ENCODE measurements around the gene ATOSB.

Gene ATOSB

DNA sequence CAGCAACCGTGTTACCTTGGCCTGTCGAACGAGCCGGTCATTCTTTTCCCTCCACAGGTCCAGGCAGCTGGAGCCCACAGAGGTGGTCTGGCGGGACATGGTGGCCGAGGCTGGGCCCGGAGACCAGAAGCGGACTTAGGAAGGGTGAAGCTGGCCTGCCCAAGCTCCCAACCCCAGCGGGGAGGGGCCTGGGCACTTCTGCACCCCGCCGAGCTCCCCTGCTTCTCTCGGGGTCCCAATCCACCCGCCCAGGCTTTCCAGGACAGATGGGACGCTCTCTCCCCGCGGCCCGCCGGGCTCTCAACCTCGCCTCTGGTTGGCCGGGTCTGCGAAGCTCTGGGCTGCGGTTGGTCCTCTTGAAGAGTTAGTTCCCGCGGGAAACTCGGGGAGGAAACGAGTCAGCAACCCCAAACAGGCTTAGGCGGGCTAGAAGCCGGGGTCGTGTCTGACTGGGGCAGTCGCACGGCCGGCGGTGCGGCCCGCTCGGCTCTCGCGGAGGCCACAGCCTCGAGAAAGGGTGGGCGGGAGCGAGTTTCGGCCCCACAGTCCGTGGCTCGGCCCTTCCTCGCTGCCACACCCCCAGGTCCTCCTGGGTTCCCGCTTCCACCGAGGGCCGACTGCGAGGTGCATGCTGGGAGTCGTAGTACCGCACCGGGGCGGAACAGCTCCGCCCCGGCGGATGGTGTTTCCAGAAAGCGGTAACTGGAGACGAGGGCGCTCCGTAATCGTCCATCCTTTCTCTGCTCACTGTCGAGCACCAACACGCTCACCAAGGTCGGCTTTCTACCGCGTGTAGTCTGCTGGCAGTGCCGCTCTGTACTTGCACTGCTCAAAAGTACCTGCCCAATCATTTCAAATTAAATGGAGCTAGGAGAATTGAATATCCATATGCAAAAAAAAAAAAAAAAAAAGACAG is 36.0 kb downstream of the ATOSB start, which contains the start of gene FANCG:
Gene FANCG, minus strand, starts transcription at position 517 of the 916 bp plus-strand sequence. Its CDS starts 418 bp downstream, at position 99.
- peak; percentile 85 for DNase-seq
- Mint-ChIP-seq H3K27ac (peak within 1 kb of the TSS; percentile 92), H3K36me3 (ENCODE audit: low read depth) (peaks cover 21% of the 10 kb centered on the region), H3K27me3 (no peaks in the 10 kb centered on the region), H3K4me1 (peaks cover 27% of the 10 kb centered on the region), H3K4me3 (peak within 1 kb of the TSS; percentile 83), H3K9me3 (no peaks in the 10 kb centered on the region)
- peak; percentile 92 for ATAC-seq

DNA sequence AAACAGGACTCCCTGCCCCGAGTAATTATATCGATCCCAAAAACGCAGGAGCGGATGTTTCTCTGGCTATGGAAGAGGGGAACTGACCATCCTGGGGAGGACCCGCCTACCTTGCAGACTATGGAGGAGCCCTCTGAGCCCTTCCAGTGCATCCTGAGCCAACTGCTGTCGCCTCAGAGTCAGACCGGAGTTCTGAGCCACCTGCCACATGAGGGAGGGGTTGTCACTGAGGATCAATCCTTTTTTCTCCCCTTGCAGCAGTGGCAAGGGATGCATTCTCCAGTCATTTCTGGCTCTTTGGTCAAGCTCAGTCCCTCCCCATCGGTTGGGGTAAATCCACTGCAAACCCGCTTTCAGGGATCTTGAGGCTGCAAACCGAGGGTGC is 36.6 kb downstream of the ATOSB start:
- no peak for DNase-seq
- H3K4me3 Mint-ChIP-seq, result peak overlapping the region; percentile 83
- ATAC-seq, result no peak
- no peaks in the 10 kb centered on the region for H3K9me3 Mint-ChIP-seq
- peaks cover 26% of the 10 kb centered on the region for H3K36me3 Mint-ChIP-seq (ENCODE audit: low read depth)
- H3K4me1 Mint-ChIP-seq, result peaks cover 27% of the 10 kb centered on the region
- H3K27me3 Mint-ChIP-seq, result no peaks in the 10 kb centered on the region
- peak overlapping the region; percentile 92 for H3K27ac Mint-ChIP-seq

DNA sequence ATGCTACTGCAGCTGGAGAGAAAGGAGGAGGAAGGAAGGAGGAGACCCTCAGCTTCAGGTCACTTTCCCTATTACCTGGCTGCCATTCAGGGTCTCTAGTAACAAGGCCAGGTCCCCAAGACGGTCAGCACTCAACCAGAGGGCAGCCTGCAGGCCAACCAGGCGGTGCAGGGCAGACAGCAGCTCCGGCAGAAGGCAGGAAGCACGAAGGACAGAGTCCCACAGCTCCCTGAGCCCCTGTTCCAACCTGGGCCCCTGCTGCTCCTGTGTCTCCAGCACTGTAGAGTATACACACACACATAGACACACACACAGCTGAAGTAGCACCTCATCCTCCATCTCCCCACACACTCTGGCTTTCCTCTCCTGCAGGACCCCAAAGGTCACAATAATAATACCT is 37.6 kb downstream of the ATOSB start:
- Mint-ChIP-seq H3K27ac (peak overlapping the region; percentile 92), H3K9me3 (no peaks in the 10 kb centered on the region), H3K27me3 (no peaks in the 10 kb centered on the region), H3K4me1 (peaks cover 33% of the 10 kb centered on the region), H3K4me3 (peak overlapping the region; percentile 83), H3K36me3 (ENCODE audit: low read depth) (peaks cover 32% of the 10 kb centered on the region)
- DNase-seq, result no peak
- no peak for ATAC-seq

DNA sequence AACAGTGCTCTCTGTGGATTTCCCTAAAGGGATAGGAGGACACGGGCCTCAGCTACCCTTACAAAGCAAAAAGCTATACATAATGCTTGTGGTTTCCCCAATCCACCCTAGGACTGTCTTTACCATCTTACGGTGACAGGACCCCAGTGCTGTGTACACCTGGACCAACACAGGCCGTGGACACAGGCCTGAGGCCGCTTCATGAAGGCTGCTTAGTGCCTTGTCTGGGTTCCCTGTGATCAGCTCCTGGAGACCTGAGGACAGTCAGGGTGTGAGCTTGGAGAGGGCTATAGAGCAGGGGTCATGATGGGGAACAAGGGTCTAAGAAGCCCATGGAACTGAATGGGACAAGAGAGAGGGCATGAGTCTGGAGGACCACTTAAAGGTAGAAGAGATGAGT is 38.8 kb downstream of the ATOSB start:
- ATAC-seq (no peak), DNase-seq (no peak)
- H3K4me1 Mint-ChIP-seq, result peaks cover 41% of the 10 kb centered on the region
- H3K36me3 Mint-ChIP-seq (ENCODE audit: low read depth), result peaks cover 36% of the 10 kb centered on the region
- H3K9me3 Mint-ChIP-seq, result no peaks in the 10 kb centered on the region
- no peak overlapping the region for H3K27ac Mint-ChIP-seq
- no peak overlapping the region for H3K4me3 Mint-ChIP-seq
- peaks cover 2% of the 10 kb centered on the region for H3K27me3 Mint-ChIP-seq

DNA sequence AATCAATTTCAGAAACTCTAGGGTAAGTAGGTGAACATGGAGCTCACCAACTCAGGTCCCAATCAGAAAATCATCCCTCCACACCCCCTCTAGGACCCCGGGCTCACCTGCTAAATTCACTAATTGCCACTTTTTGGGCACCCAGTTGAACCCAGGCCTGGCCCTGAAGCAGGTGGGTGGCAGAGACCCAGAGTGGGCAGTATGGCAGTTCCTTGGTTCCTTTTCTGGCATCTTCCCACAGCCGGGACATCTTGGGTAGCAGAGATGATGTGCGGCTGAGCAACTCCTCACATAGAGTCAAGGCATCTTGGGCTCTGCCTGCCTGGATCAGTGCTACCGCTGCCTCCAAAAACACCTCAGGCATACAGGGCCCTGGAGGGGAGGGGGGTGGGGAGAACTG is 40.3 kb downstream of the ATOSB start:
- Mint-ChIP-seq H3K27me3 (peaks cover 2% of the 10 kb centered on the region), H3K27ac (no peak overlapping the region), H3K9me3 (no peaks in the 10 kb centered on the region), H3K4me3 (no peak overlapping the region), H3K4me1 (peaks cover 48% of the 10 kb centered on the region), H3K36me3 (ENCODE audit: low read depth) (peaks cover 49% of the 10 kb centered on the region)
- no peak for DNase-seq
- no peak for ATAC-seq

DNA sequence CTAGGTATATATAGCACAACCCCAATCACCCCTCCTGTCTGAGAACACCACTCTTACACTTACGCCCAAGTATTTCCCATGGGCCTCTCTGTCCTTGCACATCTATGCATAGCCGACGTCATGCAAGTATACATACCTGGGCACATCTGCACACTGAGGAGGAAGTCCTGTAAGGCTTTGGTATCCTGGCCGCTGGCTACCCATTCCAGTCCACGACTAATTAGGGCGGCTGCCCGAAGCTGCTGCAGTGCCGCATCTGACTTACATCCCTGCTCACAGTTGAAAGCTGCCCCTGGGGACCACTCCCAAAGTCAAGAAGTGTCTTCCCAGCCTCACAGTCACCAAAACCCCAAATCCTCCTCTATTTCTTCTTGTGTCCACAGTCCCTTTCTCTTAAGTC is 40.9 kb downstream of the ATOSB start:
- no peak overlapping the region for H3K27ac Mint-ChIP-seq
- H3K9me3 Mint-ChIP-seq, result no peaks in the 10 kb centered on the region
- no peak for DNase-seq
- no peak overlapping the region for H3K4me3 Mint-ChIP-seq
- H3K27me3 Mint-ChIP-seq, result peaks cover 2% of the 10 kb centered on the region
- ATAC-seq, result no peak
- H3K36me3 Mint-ChIP-seq (ENCODE audit: low read depth), result peaks cover 54% of the 10 kb centered on the region
- H3K4me1 Mint-ChIP-seq, result peaks cover 49% of the 10 kb centered on the region

DNA sequence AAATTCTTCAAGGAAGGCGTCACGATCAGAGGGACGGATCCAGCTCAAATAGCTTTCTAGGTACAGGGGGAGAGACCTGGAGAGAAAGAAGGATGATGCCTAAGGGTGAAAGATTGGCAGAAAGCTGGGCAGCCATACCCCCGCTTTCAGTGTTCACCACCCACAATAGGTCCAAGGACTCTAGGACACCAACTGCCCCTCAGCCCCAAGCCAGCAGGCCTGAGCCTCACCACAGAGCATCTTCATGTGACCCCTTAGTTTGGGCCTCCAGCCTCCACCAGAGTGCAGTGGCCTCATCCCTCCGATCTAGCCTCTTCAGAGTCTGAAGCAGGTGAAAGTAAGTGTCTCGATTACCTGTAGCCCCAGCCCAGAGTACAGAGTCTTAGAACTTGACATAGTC is 41.5 kb downstream of the ATOSB start:
- no peak for ATAC-seq
- H3K36me3 Mint-ChIP-seq (ENCODE audit: low read depth), result peaks cover 57% of the 10 kb centered on the region
- DNase-seq, result no peak
- H3K27ac Mint-ChIP-seq, result no peak overlapping the region
- H3K9me3 Mint-ChIP-seq, result no peaks in the 10 kb centered on the region
- no peak overlapping the region for H3K4me3 Mint-ChIP-seq
- H3K4me1 Mint-ChIP-seq, result peaks cover 55% of the 10 kb centered on the region
- H3K27me3 Mint-ChIP-seq, result peaks cover 2% of the 10 kb centered on the region

DNA sequence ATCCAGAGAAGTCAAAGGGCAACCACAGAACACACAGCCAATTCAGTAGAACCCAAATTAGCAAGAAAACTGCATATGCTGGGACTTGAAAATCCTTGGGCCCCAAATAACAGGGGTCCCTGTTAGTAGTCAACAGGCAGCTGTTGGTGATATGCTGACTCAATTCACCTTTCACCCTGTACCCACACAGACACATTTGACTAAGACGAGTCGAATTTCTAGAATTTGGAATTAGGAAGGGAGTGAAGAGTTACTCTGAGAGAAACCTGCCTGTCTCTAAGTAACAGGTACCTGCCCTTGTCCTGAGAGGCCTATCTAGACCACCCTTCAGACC is 42.4 kb downstream of the ATOSB start:
- Mint-ChIP-seq H3K9me3 (no peaks in the 10 kb centered on the region), H3K27ac (peak overlapping the region; percentile 90), H3K4me1 (peaks cover 56% of the 10 kb centered on the region), H3K27me3 (peaks cover 2% of the 10 kb centered on the region), H3K36me3 (ENCODE audit: low read depth) (peaks cover 64% of the 10 kb centered on the region), H3K4me3 (peak overlapping the region; percentile 93)
- DNase-seq, result no peak
- no peak for ATAC-seq

DNA sequence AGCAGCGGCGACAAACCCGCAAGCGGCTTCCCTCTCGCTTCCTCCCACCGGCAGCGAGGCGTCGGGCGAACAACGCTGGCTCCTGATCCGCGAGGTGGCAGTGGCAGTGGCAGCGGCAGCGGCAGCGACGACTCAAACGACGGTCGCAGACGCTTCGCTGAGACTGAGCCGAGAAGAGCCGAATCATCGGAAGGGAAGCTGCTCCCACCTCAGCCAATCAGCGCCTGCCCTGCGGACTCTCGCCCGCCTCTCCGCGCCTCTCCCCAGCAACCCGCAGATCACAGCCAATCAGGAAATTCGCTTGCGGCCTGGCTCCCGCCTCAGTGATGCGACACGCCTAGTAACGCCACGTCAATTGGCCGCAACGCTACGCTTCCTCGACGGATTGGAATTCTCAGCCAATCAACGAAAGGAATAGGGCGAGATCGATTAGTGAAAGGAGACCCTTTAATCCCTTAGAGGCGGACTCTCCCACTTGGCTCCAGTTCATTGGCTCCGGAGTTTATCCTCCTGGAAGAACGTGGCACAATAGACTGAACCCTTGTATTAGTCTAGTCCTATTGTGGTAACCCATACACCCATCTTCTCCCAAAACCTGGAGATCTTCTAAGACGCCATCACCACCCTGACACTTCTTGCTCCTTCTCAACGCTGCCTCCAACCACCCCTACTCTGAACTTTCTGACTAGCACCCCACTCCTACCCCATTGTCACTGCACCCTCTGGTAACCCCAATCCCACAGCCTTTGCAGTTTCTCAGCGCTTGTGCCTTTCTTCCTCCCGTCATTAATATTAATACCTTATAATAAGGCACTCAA is 43.0 kb downstream of the ATOSB start, which contains the start of gene VCP:
Gene VCP, minus strand, starts transcription at position 165 of the 818 bp plus-strand sequence. CDS start 272 bp downstream, outside the sequence.
- Mint-ChIP-seq H3K27ac (peak within 1 kb of the TSS; percentile 90), H3K4me3 (peak within 1 kb of the TSS; percentile 93), H3K36me3 (ENCODE audit: low read depth) (peaks cover 69% of the 10 kb centered on the region), H3K4me1 (peaks cover 56% of the 10 kb centered on the region), H3K27me3 (peaks cover 2% of the 10 kb centered on the region), H3K9me3 (no peaks in the 10 kb centered on the region)
- peak; percentile 96 for DNase-seq
- peak; percentile 85 for ATAC-seq

DNA sequence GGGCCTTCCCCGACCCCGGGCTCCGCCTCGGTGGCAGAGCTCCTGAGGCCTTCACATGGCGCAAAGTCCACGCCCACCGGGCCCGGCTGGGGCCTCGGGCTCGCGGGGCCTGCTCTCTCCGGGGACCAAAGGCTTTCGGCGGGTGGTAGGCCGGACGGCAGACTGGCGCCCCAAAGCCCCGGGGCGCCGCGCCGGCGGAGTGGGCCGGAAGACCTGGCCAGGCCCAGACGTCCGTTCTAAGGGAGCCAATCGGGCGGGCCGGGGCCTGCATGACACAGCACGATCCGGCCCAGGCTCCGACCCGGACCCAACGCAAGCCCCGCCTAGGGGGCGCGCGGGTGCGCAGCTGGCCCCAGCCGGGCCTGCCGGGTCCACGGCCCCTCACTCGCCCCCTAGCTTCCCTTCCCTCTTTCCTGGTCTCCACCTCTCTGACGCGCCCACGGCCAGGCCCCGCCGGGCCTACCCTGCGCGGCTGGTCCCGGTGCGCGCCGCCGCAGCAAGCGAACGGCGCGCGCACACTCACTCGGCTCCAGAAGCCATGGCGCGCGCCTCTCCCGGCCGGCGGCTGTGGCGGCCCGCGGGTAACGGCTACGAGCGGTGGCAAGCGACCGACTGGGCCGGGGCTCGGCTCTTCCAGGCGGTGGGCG is 43.7 kb downstream of the ATOSB start:
- H3K27me3 Mint-ChIP-seq, result peaks cover 2% of the 10 kb centered on the region
- peak overlapping the region; percentile 93 for H3K4me3 Mint-ChIP-seq
- peaks cover 58% of the 10 kb centered on the region for H3K4me1 Mint-ChIP-seq
- H3K9me3 Mint-ChIP-seq, result no peaks in the 10 kb centered on the region
- ATAC-seq (peak; percentile 74), DNase-seq (peak; percentile 76)
- peak overlapping the region; percentile 90 for H3K27ac Mint-ChIP-seq
- H3K36me3 Mint-ChIP-seq (ENCODE audit: low read depth), result peaks cover 71% of the 10 kb centered on the region

DNA sequence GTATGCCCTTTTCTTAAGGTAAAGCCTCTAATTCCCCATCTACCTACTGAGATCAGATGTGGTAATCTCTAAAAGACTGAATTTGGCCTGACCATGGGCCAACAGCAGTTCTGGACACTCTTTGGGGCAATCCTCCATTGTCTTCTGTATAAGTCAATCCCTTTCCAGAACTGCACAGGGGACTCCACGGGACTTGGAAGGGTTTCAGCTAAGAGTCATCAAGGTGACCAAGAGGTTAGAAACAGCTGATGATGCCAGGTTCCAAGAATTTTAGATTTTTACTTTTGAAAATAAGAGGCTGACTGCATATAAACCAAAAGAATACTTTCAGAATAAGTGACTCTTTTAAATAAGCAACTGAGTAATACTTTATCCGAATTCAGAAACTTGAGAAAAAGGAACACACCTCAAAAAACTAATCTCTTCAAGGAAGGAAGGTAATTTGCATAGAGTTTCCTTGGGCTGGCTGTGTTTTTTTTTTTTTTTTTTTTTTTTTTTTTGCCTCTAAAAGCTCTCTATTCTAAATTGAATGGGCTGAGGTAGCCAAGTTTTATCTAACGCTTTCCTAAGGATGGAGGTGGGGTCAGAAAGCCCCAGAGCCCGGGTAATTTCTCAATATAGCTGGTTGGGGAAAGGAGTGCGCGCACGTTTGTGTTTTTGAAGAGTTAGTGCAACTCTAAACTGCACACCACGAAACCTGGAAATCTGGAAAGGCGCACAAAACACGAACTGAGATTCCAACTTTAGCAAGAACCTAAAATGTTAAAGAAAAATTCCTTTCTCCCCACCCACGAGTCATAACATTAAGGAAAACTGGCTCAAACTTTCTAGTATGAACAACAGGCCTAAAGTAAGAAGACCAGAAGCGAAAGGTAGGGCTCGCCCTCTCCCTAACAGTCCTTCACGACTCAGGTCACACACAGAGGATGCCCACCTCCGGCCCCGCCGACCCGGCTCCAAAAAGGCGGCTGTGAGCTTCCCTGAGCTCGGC is 44.5 kb downstream of the ATOSB start:
- Mint-ChIP-seq H3K9me3 (no peaks in the 10 kb centered on the region), H3K27me3 (peaks cover 2% of the 10 kb centered on the region), H3K36me3 (ENCODE audit: low read depth) (peaks cover 76% of the 10 kb centered on the region), H3K27ac (peak overlapping the region; percentile 90), H3K4me3 (peak overlapping the region; percentile 93), H3K4me1 (peaks cover 62% of the 10 kb centered on the region)
- DNase-seq (no peak), ATAC-seq (no peak)

DNA sequence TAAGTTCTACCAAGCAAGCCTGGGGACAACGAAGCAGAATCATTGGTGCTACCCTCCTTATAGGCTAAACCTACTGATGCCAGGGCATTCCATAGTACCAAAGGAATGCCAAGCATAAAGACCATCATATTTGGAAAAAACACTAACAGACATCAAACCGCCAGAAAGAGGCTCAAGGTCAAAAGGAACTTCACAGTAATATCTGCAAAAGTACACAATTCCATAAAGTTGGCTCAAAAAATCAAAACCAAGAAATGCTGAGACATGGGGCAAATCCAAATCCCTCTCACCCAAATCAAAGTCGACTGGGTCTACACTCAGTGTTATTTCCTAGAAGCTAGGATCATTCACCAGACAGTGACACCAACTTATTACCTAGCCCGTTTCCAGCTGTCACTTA is 46.6 kb downstream of the ATOSB start:
- DNase-seq (no peak), ATAC-seq (no peak)
- Mint-ChIP-seq H3K4me3 (peak overlapping the region; percentile 46), H3K27me3 (peaks cover 2% of the 10 kb centered on the region), H3K36me3 (ENCODE audit: low read depth) (peaks cover 77% of the 10 kb centered on the region), H3K9me3 (no peaks in the 10 kb centered on the region), H3K4me1 (peaks cover 60% of the 10 kb centered on the region), H3K27ac (no peak overlapping the region)

DNA sequence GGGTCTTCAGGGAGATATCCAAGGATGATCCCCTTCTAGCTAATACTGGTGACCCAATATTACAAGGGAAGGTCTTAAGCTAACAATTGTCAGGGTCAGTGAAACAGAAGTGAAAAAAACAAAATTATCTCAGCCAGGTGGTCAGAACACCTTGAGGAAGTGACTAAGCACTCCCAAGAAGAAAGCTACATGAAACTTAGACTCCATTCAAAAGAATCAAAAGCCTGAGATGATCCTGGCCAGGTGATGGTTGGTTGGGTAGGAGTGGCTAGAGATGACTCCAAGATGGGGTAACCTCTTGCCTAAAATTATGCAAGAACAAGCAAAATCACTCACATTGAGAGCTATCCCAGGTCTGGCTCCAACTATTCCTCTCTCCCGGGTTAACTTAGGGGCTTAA is 48.6 kb downstream of the ATOSB start:
- Mint-ChIP-seq H3K27me3 (no peaks in the 10 kb centered on the region), H3K4me1 (peaks cover 46% of the 10 kb centered on the region), H3K9me3 (no peaks in the 10 kb centered on the region), H3K36me3 (ENCODE audit: low read depth) (peaks cover 84% of the 10 kb centered on the region), H3K4me3 (no peak overlapping the region), H3K27ac (peak overlapping the region; percentile 7)
- ATAC-seq (no peak), DNase-seq (no peak)

Data from activated naive CD8-positive, alpha-beta T cell treated with anti-CD3 and anti-CD28 coated beads, Interleukin-2, amount 50 U/mL, for 24 hours (primary cell).